ENCODE data around the gene TRMT13.
"Not testable (repeated sequence)": the region's sequence is repeated elsewhere in the genome, so short reads cannot be mapped to it uniquely, and the experiment has no call there.

TRMT13 gene

DNA sequence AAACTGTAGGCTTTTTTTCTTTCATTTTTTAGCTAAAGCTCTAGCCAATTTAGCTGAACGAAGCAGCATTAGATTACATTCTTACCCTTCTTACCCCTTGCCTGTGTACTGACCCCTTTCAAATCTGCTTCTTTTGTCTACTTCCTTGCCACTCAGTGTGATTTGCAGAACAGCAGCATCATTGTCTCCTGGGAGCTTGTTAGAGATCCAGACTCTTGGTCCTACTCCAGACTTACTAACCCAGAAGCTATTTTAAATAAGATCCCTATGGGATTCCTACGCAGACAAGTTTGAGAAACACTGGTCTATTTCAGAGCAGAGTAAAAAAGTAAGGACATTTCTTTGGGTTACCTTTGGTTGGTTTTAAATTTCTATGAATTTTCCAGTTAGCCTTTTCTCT lies 31.3 kb downstream of the TRMT13 start:
- no peak for DNase-seq

DNA sequence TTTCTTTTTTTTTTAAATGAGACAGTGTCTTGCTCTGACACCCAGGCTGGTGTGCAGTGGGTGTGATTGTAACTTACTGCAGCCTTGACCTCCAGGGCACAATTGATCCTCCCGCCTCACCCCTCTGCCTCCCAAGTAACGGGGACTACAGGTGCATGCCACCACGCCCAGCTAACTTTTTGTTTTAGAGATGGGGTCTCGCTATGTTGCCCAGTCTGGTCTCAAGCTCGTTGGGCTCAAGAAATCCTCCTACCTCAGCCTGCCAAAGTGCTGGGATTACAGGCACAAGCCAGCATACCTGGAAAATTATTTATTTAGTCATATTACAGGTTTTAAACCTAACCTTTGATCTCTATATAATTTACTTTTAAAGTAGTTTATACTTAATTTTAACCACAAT lies 31.7 kb downstream of the TRMT13 start:
- DNase-seq, result no peak

DNA sequence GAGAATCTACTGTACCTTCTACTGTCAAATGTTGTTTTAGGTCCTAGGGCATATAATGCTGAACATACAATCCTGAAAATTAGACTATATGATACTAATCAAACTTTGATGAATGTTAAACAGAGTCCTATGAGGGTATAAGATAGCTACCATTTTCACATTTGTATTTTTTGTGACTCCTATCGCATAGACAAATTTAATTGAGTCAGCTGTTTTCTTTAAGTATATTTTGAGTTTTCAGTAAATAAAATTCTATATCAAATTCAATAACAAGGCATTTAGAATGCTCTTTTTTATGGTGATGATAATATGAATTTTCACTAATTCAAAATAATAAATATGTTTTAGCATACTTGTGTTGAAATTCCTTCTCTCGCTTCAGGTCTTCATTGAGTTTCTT lies 35.1 kb downstream of the TRMT13 start:
- DNase-seq, result no peak

- DNase-seq, result no peak
Measured at GRCh38 chr1:100177295-100178041, 44.5 kb downstream of the TRMT13 start.

DNA sequence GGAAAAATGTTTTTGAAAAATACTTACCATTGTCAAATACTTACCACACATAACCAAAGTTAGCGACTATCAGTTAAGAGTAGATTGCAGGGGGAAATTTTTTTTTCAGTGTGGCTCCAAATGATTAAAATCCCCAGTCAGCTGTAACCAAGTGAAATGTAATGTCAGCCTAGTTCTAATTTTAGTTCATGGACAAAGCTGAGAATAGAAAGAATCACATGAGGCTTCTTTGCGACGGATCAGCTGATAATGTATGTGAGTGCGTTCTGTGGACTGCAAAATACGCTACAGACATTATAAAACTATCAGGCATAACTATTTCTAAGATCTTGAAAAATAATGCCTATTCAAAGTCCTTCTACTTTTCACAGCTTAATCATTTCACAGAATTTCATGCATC lies 45.1 kb downstream of the TRMT13 start, which contains the start of gene LRRC39:
Gene LRRC39, minus strand, starts transcription at position 166 of the 400 bp plus-strand sequence. CDS start 9,740 bp downstream, outside the sequence.
- DNase-seq, result no peak

DNA sequence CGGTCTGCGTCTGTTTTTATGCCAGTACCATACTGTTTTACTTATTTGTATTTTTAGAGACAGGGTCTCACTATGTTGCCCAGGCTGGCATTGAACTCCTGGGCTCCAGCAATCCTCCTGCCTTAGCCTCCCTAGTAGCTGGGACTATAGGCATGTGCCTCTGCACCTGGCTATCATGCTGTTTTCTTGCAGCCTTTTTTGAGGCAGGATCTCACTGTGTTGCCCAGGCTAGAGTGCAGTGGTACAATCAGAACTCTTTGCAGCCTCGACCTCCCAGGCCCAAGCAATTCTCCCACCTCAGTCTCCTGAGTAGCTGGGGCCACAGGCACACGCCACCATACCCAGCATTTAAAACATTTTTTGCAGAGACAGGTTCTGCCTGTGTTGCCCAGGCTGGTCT lies 50.4 kb downstream of the TRMT13 start:
- DNase-seq, result no peak

- no peak for DNase-seq
Measured at GRCh38 chr1:100184536-100184935, 51.6 kb downstream of the TRMT13 start.

DNA sequence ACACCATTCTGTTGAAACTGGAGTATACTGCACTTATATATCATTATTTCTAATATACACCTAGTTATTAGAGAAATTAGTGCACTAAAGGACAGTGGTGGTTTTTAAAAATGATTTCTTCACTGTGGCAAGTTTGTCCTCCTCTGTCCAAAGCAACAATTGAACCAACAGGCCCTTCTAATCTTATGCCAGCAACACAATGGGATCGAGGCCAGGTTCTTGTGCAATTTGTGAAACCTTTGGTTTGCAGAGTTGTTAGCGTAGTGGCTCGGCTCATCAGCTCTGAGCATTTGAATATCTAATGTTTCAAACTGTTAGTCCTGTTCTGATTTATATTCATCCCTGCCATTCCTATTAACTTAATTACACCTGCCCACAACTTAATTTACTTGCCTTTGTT lies 54.9 kb downstream of the TRMT13 start:
- DNase-seq, result no peak

DNA sequence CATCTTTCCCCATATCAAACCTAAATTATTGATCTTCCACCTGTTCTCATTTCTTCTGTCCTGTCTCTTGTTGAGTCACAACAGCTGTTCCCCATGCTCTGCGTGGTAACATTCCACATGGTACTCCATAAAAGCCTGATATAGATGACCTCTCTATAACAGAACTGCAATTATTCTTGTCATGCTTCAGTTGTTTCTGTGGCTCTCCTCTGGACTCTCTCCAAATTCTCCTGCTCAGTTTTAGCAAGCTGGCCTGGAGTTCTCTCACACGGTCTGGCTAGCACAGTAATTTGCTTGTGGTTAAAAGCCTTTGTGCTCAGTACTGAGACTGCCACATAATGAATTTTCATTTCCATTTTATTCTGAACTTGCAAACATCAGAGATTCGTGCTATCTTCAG lies 55.7 kb downstream of the TRMT13 start:
- no peak for DNase-seq

DNA sequence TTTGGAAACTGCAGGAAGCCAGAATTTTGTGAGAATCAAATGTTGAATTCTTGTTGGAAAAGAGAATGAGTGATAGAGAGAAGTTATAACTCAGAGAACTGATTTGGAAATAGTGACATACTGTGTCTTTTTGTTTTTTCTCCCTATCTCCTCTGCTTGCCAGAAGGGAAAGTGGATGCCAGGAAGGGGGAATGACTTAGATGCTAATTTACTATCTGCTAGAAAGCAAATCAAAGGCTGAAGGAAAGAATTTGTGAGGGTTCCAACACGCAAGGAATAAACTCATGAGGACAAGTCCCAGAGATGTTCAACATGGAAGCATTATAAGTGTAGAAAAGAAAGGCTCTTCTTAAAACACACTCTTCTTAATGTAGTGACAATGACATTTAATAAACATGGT lies 65.6 kb downstream of the TRMT13 start:
- no peak for DNase-seq

- DNase-seq, result not testable (repeated sequence)
Measured at GRCh38 chr1:100200060-100200459, 67.1 kb downstream of the TRMT13 start.
